KMS-11 (cell line): ENCODE measurements around the gene TPMT.

Experiments
- H2AFZ ChIP-seq: fragments of 200-600 bp; sonication (generic); 2 replicates; pipeline ENCODE4 v1.6.1; 2016; ENCODE audit warnings: antibody characterized with exemption, mixed run types, low read depth
- H3K27ac ChIP-seq: fragments of 200-600 bp; sonication (generic); 2 replicates; pipeline ENCODE4 v1.6.1; 2016; ENCODE audit warnings: mild to moderate bottlenecking, mixed run types
- H3K27me3 ChIP-seq: fragments of 200-600 bp; sonication (generic); 2 replicates; pipeline ENCODE4 v1.6.1; 2017; ENCODE audit warnings: mild to moderate bottlenecking, low read depth, mixed run types, moderate library complexity; ENCODE audit not compliant: insufficient read depth
- H3K36me3 ChIP-seq: fragments of 200-600 bp; sonication (generic); 2 replicates; pipeline ENCODE4 v1.6.1; 2017; ENCODE audit warnings: mild to moderate bottlenecking, mixed run types; ENCODE audit not compliant: insufficient read depth
- H3K4me1 ChIP-seq: fragments of 200-600 bp; sonication (generic); 2 replicates; pipeline ENCODE4 v1.6.1; 2016; ENCODE audit warnings: mild to moderate bottlenecking, low read depth, mixed run types; ENCODE audit not compliant: poor library complexity, severe bottlenecking
- H3K4me2 ChIP-seq: fragments of 200-600 bp; sonication (generic); 2 replicates; pipeline ENCODE4 v1.7.0; 2016; ENCODE audit warnings: mild to moderate bottlenecking, mixed run types
- H3K4me3 ChIP-seq: fragments of 200-600 bp; sonication (generic); IDR thresholded peaks from 2 replicates; pipeline ENCODE4 v1.6.1; 2017; ENCODE audit warnings: low read depth, low read length, mixed read lengths; ENCODE audit not compliant: insufficient read depth
- H3K79me2 ChIP-seq: fragments of 200-600 bp; sonication (generic); 2 replicates; pipeline ENCODE4 v1.6.1; 2016; ENCODE audit warnings: low read depth, mixed run types; ENCODE audit not compliant: insufficient read depth
- H3K9ac ChIP-seq: fragments of 200-600 bp; sonication (generic); 2 replicates; pipeline ENCODE4 v1.6.1; 2016; ENCODE audit warnings: mild to moderate bottlenecking, mixed run types
- H4K20me1 ChIP-seq: fragments of 200-600 bp; sonication (generic); 2 replicates; pipeline ENCODE4 v1.6.1; 2016; ENCODE audit warnings: mild to moderate bottlenecking, mixed run types; ENCODE audit not compliant: insufficient read depth
- TF ChIP-seq, protein P1 (sequence below): fragments of 200-600 bp; sonication (generic); conservative IDR thresholded peaks from 2 replicates; pipeline ENCODE4 v1.6.1; 2017; ENCODE audit warnings: low read depth, mild to moderate bottlenecking, antibody characterized with exemption, low read length, moderate library complexity, mixed read lengths

Gene TPMT

DNA sequence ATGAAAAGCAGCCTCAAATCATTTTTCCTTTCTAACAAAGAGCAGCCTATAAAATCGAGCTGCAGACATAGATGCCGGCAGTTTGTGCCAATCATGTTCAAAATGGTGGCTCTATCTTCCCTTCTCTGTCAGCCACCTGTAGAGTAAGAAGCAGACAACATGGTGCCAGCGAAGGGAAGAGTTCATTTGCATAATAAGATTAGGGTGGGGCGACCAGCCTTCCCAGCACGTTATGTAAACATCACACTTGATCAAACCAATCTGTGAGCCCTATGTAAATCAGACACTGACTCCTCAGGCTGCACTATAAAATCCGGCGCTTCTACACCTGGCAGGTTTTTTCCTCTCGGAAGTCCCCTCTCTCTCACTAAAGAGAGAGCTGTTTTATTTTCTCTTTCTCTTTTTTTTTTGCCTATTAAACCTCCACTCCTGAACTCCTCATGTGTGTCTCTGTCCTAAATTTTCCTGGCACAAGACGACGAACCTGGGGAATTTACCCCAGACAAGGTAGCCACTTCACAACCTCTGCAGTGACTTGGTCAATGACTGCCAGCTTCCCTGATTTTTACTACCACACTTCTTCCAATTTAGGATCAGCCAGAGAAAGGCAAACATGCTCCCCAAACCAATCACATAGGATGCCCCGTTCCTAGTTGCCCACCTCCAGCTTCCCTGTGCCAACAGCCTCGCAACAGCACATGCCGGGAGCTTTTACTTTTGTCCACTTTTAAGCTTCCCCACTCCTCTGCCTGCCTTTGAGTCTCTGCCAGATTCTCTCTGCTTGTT lies 12.9 kb downstream of the TPMT start:
- Histone ChIP-seq H3K4me1 (no peaks in the 10 kb centered on the region), H3K9ac (no peak overlapping the region), H3K27me3 (no peaks in the 10 kb centered on the region), H3K4me3 (no peak overlapping the region), H3K27ac (no peak overlapping the region), H2AFZ (no peak overlapping the region), H3K36me3 (no peaks in the 10 kb centered on the region), H3K79me2 (no peaks in the 10 kb centered on the region), H3K4me2 (no peak overlapping the region), H4K20me1 (no peaks in the 10 kb centered on the region)
- TF ChIP-seq, protein P1, sequence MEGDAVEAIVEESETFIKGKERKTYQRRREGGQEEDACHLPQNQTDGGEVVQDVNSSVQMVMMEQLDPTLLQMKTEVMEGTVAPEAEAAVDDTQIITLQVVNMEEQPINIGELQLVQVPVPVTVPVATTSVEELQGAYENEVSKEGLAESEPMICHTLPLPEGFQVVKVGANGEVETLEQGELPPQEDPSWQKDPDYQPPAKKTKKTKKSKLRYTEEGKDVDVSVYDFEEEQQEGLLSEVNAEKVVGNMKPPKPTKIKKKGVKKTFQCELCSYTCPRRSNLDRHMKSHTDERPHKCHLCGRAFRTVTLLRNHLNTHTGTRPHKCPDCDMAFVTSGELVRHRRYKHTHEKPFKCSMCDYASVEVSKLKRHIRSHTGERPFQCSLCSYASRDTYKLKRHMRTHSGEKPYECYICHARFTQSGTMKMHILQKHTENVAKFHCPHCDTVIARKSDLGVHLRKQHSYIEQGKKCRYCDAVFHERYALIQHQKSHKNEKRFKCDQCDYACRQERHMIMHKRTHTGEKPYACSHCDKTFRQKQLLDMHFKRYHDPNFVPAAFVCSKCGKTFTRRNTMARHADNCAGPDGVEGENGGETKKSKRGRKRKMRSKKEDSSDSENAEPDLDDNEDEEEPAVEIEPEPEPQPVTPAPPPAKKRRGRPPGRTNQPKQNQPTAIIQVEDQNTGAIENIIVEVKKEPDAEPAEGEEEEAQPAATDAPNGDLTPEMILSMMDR = no peak

- no peak overlapping the region for H3K27ac ChIP-seq
- no peak overlapping the region for H3K4me2 ChIP-seq
- no peak overlapping the region for H3K9ac ChIP-seq
- no peaks in the 10 kb centered on the region for H3K79me2 ChIP-seq
- no peaks in the 10 kb centered on the region for H3K36me3 ChIP-seq
- H4K20me1 ChIP-seq = no peaks in the 10 kb centered on the region
- no peak overlapping the region for H2AFZ ChIP-seq
- H3K4me1 ChIP-seq = no peaks in the 10 kb centered on the region
- no peaks in the 10 kb centered on the region for H3K27me3 ChIP-seq
- no peak overlapping the region for H3K4me3 ChIP-seq
- TF ChIP-seq, protein P1 = no peak
Measured at GRCh38 chr6:18139935-18140621, 14.8 kb downstream of the TPMT start.

- Histone ChIP-seq H3K27me3 (no peaks in the 10 kb centered on the region), H3K4me1 (no peaks in the 10 kb centered on the region), H3K79me2 (no peaks in the 10 kb centered on the region), H4K20me1 (no peaks in the 10 kb centered on the region), H3K27ac (no peak overlapping the region), H3K4me2 (no peak overlapping the region), H2AFZ (no peak overlapping the region), H3K4me3 (no peak overlapping the region), H3K36me3 (no peaks in the 10 kb centered on the region), H3K9ac (no peak overlapping the region)
- TF ChIP-seq, protein P1 = no peak
Measured at GRCh38 chr6:18138906-18139305, 16.0 kb downstream of the TPMT start.

- TF ChIP-seq, protein P1 = no peak
Measured at GRCh38 chr6:18136260-18136659, 18.6 kb downstream of the TPMT start.

More at GRCh38 chr6:18136260-18136659, 18.6 kb downstream of the TPMT start:
- Histone ChIP-seq H4K20me1 (no peaks in the 10 kb centered on the region), H3K4me1 (no peaks in the 10 kb centered on the region), H3K4me3 (no peak overlapping the region), H3K36me3 (no peaks in the 10 kb centered on the region), H2AFZ (no peak overlapping the region), H3K4me2 (no peak overlapping the region), H3K27ac (no peak overlapping the region), H3K9ac (no peak overlapping the region), H3K27me3 (no peaks in the 10 kb centered on the region), H3K79me2 (no peaks in the 10 kb centered on the region)
